Measurements from ENCODE around the gene PRTFDC1. TPM values are rescaled to one million over a fixed set of nuclear protein-coding genes. Genes with fewer than 3 reads are reported as not detected.

The PRTFDC1 gene, protein sequence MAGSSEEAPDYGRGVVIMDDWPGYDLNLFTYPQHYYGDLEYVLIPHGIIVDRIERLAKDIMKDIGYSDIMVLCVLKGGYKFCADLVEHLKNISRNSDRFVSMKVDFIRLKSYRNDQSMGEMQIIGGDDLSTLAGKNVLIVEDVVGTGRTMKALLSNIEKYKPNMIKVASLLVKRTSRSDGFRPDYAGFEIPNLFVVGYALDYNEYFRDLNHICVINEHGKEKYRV
- 11.1 and 13.5 TPM in 2 replicates for total RNA-seq

DNA sequence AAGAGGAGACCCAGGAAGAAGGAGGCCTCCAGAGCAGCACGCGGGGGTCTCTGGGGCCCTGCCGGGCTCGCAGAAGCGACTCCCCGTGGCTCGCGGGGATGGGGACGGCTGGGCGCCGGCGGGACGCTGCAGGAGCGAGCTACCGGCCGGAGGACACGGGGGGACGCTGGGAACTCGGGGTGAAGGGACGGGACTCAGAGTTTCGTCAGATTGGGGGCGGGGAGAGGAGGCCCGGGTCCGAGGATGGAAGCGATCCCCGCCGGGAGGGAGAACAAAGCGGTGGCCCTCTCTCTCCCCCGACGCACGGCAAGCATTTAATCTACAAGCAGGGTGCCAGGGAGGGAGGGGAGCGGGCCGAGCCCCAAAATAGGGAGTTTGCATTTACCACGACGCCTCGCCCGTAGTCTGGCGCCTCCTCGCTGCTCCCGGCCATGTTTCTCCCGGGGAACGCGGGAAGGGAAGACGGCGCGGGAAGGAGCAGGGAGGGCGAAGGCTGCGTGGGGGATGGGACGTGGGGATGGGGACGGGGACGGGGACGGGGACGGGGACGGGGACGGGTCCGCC is at the start of gene PRTFDC1:
TSS of gene PRTFDC1 (minus strand) at position 464 of the 564 bp plus-strand sequence. CDS start at position 433, 31 bp downstream.

Other genes starting within 250 kb of the PRTFDC1 start
- 124 and 126 TPM in 2 replicates for gene ARHGAP21, start 228.7 kb downstream of the PRTFDC1 start, total RNA-seq
- gene ENKUR, start 63.6 kb upstream of the PRTFDC1 start, total RNA-seq = 0.22 and 0.60 TPM in 2 replicates
- 2.2 and 5.4 TPM in 2 replicates for gene THNSL1, start 64.0 kb upstream of the PRTFDC1 start, total RNA-seq
- gene GPR158, start 222.4 kb upstream of the PRTFDC1 start, total RNA-seq = under 0.01 TPM in 2 replicates